GM21825 (cell line): Measurements from ENCODE around the gene PIGQ.

ENCODE experiments used
- ATAC-seq: cut with Tn5 transposase; IDR thresholded peaks from one replicate; pipeline ENCODE4 v1.9.1; 2021; ENCODE audit warnings: mild to moderate bottlenecking, moderate library complexity; ENCODE audit not compliant: unreplicated experiment

PIGQ gene

DNA sequence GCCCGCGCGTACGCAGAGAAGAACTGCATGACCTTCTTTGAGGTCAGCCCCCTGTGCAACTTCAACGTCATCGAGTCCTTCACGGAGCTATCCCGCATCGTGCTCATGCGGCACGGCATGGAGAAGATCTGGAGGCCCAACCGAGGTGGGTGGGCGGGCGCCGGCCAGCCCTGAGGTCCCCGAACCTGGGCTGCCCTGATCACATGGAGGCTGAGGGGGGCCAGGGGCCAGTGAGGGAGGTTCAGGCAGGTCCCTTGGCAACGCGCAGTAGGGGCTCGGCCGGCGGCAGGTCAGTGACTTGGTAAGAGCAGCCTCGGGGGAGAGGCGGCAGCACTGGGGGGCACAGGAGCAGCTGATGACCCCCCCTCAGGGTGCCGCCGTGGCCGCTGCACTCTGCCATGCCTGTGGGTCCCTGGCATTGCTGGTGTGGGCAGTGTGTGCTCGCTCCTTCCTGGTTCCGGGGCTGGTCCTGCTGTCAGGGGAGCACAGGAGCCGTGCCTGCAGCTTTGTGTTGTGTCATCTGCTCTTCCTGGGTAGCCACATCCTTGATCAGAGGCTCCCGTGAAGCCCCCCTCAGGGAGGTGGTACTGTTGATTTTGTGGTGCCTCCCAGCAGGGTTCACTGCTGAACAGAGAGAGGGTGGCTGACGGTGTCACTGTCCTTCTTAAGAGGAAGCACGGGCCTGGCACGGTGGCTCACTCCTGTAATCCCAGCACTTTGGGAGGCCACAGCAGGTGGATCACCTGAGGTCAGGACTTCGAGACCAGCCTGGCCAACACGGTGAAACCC lies 56.4 kb downstream of the PIGQ start:
- ATAC-seq, result no peak

DNA sequence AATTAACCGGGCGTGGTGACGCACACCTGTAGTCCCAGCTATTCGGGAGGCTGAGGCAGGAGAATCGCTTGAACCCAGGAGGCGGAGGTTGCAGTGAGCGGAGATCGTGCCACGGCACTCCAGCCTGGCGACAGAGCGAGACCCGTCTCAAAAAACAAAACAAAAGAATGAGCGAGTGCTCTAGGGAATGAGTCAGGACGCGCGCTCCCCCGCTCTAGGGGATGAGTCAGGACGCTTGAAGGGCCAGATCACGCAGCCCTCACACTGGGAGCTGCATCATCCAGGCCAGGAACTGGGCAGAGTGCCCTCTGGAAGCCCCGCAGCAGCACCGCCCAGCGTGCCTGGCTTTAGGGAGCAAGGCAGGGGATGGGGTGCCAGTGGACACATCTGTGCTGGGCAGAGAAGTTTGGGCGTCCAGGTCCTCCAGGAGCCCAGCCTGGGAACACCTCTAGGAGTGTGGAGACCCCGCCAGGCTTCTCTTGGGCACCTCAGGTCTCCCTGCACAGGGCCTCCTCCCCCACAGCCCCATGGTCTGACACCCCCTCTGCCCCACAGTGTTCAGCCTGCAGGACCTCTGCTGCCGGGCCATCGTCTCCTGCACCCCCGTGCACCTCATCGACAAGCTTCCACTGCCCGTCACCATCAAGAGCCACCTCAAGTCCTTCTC lies 57.2 kb downstream of the PIGQ start:
- no peak for ATAC-seq

DNA sequence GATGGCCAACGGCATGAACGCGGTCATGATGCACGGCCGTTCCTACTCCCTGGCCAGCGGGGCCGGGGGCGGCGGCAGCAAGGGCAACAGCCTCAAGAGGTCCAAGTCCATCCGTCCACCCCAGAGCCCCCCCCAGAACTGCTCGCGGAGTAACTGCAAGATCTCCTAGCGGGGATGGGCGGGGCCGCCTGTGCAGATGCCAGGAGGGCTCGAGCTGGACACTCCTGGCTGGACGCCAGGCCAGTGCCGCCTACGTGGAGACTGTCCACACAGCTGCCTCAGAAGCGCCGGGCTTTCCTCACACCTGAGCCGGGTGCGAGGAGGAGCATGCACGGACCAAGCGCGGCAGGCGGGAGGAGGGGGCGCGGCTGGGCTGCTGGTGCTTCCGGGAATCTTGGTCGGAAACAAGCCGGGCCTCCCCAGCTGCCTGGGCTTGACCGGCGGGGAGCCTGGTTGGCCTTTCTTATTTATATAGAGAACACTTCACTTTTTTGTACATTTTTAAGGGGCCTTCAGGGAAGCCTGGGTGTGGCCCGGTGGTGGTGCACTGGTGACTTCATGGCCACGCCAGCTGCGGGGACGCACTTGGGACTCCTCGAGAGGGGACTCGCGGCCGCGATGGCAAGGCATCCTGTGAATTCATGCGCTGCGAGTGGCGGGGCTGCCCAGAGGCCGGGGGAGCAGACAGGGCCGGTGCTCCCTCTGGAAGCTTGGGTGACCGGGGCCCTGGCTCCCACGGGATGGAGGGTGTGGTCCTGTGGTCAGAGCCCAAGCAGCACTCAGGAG lies 57.9 kb downstream of the PIGQ start:
- ATAC-seq, result no peak

DNA sequence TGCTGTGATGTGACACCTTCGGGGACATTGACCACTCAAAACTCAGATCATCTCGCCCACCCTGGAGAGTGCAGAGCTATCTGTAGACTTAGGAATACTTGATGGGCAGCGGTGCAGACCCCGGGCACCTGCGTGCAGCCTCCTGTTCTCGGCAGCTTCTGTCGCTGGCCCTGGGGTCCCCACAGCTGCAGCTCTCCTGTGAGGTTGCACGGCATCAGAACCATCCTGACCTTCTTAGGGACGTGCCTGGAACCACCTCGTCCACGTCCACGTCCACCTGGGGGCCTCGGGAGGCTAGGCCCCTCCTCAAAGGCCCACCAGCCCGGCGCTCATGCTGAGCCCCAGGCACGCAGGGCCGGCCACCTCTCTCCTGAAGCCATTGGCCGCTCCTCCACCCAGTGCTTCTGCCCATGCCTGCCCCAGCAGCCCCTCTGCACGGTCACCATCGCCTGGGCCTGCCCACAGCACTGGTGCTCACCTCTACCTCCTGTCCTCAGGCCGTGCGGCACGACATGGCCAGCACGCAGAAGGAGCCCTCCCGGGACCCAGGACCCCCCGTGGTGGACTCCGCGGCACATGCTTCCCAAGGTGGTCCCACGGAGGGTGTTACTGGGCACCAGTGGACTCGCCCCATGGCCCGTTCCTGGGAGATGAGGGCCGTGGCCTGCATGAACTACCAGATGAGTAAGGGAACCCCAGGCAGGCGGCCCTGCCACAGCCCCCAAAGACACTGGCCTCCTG lies 58.7 kb downstream of the PIGQ start:
- ATAC-seq, result no peak

DNA sequence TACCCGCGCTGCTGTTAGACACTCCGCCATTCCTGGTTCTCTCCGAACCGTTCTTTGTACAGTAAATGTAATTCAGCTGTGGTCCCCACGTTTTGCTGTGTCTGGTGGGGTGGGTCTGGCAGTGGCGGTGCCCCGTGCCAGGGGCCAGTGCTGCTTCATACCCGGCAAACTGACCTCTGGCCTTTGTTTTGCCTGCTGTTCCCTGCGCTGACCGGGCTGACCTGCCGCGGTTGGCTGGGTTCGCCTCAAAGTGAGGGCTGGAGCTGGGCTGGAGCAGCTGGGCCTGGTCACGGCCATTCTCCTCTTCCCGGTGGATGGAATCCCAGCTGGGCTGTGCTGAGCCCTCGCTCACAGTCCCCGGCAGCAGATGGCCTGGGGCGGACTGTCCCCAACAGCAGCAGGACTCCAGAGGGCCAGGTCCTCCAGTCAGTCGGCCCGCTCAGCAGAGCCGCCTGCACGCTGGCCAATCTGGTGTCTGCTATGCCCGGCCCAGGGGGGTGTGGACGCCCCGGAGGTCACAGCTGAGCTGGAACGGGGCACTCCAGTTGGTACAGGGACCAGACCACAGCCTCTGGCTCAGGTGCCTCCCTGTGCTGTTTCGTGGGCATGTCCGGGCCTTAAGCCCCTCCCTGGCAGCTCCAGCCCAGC lies 59.5 kb downstream of the PIGQ start:
- ATAC-seq, result no peak

DNA sequence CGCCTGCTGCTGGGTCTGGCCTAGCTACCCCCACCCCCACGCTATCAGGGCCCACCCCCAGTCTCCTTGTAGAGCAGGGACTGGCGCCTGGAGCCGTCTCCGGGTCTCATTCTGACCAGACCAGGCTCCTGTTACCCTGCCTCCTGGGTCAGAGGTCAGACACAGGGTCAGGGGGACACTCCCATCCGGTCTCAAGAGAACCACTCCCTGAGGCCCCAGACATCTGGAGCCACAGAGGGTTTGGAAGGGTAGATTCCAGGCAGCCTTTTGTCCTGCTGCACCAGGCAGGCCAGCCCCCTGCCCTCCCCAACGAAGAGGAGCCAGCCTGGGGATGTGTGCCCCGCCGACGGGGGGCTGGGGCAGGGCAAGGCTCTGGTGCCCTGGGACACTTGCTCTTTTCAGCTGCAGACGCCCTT lies 60.1 kb downstream of the PIGQ start:
- ATAC-seq, result no peak

DNA sequence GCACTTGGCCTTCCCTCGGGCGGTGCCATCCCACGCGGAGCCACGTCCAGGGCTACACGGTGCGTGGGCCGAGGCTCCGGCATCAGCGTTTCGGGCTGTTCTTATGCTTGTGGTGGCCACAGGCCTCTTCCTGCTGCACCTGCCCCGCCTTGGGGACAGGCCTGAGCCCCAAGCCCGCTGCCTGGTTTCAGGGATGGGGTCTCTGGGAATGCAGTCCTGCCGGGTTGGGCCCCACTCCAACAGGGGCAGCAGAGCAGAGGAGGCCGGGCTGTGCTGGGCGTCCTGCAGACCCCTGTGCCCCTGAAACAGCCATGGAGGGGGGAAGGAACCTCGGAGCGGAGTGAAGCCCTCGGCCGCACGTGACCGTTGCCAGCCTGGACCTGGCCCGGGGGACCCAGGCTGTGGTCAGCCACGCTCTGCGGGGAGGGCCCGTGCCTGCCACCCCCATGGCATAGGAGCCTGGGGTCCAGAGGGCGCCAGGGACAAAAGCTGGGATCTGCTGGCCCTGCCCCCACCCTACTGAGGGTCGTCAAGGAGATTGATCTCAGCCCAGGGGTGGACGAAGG lies 60.6 kb downstream of the PIGQ start:
- ATAC-seq, result no peak

DNA sequence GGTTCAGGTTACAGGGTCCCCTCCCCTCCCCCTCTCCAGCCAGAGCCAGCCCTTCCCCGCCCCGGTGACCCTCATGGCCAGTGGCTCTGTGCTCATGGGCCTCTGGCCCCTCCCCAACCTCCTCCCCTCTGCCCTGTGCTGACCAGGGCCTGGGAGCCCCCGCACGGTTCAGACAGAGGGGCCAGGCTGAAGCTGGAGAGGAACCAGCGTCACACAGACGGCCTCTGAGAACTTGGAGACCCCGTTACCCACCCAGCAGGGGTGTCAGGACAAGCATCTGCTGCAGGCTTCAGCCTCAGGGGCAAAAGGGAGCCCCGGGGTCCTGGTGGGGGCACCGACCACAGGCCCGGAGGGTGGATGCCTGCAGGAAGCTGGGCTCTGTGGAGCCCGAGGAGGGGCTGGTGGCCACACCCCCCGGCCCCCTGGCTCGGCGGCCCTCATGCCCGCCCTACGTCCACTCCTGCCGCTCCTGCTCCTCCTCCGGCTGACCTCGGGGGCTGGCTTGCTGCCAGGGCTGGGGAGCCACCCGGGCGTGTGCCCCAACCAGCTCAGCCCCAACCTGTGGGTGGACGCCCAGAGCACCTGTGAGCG lies 61.1 kb downstream of the PIGQ start, which contains the start of gene WFIKKN1:
WFIKKN1 (plus strand) TSS at position 171 of the 591 bp plus-strand sequence; CDS start at position 440, 269 bp downstream.
- ATAC-seq, result no peak

DNA sequence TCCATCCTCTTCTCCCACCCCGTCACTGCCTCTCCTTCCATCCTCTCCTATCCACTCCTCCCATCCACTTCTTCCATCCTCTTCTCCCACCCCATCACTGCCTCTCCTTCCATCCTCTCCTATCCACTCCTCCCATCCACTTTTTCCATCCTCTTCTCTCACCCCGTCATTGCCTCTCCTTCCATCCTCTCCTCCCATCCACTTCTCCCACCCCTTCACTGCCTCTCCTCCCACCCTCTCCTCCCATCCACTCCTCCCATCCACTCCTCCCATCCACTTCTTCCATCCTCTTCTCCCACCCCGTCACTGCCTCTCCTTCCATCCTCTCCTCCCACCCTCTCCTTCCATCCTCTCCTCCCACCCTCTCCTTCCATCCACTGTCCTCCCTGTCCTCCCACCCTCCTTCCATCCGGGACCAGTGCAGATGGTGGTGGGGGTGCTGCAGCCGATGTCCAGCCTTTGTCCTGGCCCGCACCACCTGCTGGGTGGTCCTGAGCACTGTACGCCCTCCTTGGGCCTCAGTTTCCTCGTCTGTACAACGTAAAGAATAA lies 62.1 kb downstream of the PIGQ start:
- ATAC-seq, result no peak

DNA sequence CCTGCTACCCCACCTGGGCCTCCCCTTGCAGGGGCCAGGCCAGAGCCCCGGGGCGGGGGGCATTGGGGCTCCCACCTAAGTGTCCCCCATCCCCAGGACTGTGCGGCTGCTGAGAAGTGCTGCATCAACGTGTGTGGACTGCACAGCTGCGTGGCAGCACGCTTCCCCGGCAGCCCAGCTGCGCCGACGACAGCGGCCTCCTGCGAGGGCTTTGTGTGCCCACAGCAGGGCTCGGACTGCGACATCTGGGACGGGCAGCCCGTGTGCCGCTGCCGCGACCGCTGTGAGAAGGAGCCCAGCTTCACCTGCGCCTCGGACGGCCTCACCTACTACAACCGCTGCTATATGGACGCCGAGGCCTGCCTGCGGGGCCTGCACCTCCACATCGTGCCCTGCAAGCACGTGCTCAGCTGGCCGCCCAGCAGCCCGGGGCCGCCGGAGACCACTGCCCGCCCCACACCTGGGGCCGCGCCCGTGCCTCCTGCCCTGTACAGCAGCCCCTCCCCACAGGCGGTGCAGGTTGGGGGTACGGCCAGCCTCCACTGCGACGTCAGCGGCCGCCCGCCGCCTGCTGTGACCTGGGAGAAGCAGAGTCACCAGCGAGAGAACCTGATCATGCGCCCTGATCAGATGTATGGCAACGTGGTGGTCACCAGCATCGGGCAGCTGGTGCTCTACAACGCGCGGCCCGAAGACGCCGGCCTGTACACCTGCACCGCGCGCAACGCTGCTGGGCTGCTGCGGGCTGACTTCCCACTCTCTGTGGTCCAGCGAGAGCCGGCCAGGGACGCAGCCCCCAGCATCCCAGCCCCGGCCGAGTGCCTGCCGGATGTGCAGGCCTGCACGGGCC lies 62.9 kb downstream of the PIGQ start:
- ATAC-seq, result no peak

DNA sequence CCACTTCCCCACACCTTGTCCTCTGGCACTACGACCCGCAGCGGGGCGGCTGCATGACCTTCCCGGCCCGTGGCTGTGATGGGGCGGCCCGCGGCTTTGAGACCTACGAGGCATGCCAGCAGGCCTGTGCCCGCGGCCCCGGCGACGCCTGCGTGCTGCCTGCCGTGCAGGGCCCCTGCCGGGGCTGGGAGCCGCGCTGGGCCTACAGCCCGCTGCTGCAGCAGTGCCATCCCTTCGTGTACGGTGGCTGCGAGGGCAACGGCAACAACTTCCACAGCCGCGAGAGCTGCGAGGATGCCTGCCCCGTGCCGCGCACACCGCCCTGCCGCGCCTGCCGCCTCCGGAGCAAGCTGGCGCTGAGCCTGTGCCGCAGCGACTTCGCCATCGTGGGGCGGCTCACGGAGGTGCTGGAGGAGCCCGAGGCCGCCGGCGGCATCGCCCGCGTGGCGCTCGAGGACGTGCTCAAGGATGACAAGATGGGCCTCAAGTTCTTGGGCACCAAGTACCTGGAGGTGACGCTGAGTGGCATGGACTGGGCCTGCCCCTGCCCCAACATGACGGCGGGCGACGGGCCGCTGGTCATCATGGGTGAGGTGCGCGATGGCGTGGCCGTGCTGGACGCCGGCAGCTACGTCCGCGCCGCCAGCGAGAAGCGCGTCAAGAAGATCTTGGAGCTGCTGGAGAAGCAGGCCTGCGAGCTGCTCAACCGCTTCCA lies 63.7 kb downstream of the PIGQ start:
- no peak for ATAC-seq
